ENCODE data around the gene METTL9.

- TF ChIP-seq POLR2A (IDR thresholded peaks at IDR 0.05), result no peak
- TF ChIP-seq, protein P1, sequence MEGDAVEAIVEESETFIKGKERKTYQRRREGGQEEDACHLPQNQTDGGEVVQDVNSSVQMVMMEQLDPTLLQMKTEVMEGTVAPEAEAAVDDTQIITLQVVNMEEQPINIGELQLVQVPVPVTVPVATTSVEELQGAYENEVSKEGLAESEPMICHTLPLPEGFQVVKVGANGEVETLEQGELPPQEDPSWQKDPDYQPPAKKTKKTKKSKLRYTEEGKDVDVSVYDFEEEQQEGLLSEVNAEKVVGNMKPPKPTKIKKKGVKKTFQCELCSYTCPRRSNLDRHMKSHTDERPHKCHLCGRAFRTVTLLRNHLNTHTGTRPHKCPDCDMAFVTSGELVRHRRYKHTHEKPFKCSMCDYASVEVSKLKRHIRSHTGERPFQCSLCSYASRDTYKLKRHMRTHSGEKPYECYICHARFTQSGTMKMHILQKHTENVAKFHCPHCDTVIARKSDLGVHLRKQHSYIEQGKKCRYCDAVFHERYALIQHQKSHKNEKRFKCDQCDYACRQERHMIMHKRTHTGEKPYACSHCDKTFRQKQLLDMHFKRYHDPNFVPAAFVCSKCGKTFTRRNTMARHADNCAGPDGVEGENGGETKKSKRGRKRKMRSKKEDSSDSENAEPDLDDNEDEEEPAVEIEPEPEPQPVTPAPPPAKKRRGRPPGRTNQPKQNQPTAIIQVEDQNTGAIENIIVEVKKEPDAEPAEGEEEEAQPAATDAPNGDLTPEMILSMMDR (IDR thresholded peaks at IDR 0.05), result no peak
Observed at GRCh38 chr16:21646721-21647561, 47.6 kb downstream of the METTL9 start.

Measured in Peyer's patch (tissue), 4 donors.